ENCODE data around the gene PHLDB1. TPM values are rescaled to one million over a fixed set of nuclear protein-coding genes. Genes with fewer than 3 reads are reported as not detected.

PHLDB1 gene
- total RNA-seq, 6 experiments from 2014 or later, result 5.4 to 11.7 (median 6.3) TPM

DNA sequence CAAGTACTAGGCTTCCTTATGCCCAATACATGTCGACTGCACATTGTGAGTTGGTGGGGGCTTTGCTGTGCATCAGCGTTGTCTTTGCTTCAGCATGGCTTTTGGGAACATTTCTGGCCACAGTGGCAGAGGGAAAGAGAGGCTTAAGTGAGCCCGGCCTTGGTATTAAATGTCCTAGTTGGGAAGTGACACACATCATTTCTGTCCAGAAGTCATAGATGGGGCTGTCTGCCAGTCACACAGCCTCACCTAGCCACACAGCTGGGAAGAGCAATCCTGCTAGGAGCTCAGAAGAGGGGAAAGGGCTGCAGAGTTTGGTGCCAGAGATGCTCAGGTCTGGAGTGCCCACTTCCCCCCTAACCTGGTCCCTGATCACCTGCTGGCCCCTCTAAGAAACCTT, 44.4 kb downstream of the PHLDB1 start:
- 90% methylated on average over 2 of the region's 3 CpGs for WGBS (ENCODE audit: insufficient coverage, low coverage, low lambda C conversion rate, missing lambda C conversion rate)
- Histone ChIP-seq H3K36me3 (no peaks in the 10 kb centered on the region), H3K4me1 (no peaks in the 10 kb centered on the region), H3K27ac (no peak overlapping the region), H3K9me3 (no peaks in the 10 kb centered on the region), H3K27me3 (no peaks in the 10 kb centered on the region), H3K4me3 (no peak overlapping the region)
- intact Hi-C loops (cut with DNase I), result no loop called here
- ATAC-seq, result no peak
- no peak for DNase-seq
- TF ChIP-seq POLR2A (IDR thresholded peaks at IDR 0.05), result no peak
- TF ChIP-seq, protein P1, sequence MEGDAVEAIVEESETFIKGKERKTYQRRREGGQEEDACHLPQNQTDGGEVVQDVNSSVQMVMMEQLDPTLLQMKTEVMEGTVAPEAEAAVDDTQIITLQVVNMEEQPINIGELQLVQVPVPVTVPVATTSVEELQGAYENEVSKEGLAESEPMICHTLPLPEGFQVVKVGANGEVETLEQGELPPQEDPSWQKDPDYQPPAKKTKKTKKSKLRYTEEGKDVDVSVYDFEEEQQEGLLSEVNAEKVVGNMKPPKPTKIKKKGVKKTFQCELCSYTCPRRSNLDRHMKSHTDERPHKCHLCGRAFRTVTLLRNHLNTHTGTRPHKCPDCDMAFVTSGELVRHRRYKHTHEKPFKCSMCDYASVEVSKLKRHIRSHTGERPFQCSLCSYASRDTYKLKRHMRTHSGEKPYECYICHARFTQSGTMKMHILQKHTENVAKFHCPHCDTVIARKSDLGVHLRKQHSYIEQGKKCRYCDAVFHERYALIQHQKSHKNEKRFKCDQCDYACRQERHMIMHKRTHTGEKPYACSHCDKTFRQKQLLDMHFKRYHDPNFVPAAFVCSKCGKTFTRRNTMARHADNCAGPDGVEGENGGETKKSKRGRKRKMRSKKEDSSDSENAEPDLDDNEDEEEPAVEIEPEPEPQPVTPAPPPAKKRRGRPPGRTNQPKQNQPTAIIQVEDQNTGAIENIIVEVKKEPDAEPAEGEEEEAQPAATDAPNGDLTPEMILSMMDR (IDR thresholded peaks at IDR 0.05), result no peak

DNA sequence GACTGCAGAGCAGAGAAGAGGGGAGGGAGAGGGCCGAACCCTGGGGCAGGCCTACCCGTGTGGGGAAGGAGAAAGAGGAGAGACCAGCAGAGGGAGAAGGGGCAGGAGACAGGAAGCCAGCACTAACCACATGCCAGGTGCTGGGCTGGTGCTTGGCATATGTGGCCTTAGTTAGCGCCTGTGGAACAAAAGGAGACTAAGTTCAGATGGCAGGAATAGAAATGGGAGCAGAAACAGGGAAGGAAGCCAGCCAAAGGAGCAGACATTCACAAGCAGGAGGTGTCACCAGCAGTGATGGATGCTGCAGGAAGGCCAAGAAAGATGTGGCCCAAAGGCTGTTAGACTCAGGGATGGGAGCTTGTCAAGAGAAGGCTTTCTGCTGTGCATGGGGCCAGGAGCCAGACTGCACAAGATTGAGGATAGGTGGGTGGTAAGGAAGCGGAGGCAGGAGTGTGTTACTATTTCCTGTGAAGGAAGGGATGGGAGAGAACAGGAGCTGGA, 45.3 kb downstream of the PHLDB1 start:
- no peaks in the 10 kb centered on the region for H3K27me3 ChIP-seq
- no peak overlapping the region for H3K4me3 ChIP-seq
- no peak overlapping the region for H3K27ac ChIP-seq
- TF ChIP-seq, protein P1 (IDR thresholded peaks at IDR 0.05), result no peak
- TF ChIP-seq POLR2A (IDR thresholded peaks at IDR 0.05), result no peak
- 66% methylated on average over 4 of the region's 4 CpGs for WGBS (ENCODE audit: insufficient coverage, low coverage, low lambda C conversion rate, missing lambda C conversion rate)
- DNase-seq, result no peak
- intact Hi-C loops (cut with DNase I), result no loop called here
- no peak for ATAC-seq
- H3K36me3 ChIP-seq, result no peaks in the 10 kb centered on the region
- H3K4me1 ChIP-seq, result no peaks in the 10 kb centered on the region
- no peaks in the 10 kb centered on the region for H3K9me3 ChIP-seq

DNA sequence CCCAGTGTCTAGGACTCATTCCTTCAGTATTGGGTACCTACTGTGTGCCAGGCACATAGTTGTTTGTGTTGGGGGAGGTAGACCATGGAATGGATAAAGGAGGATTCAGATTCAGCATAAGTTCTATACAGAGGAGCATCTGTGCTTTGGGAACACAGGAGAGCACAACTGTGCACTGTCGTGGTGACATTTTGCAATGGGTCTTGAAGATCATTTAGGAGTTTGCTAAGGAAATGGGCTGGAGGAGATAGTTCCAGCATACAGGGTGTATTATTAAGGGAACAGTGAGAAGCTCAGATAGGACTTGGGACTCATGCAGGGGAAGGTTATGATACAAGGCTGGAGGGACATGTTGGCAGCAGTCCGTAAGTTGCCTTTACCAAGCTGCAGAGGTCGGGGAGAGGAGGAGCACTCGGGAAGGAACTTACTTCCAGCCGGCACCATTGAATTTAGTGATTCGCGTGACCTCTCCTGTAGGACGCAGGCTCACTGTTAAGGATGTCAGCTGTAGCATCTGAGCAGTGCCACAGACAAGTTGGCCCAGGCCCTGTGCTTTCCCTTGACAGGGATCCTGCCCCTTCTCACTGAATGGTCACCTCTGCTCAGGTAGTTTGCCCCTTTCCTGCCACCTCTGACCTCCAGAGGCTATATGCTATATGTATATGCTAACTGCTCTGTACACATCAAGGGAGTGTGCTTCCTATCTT, 46.4 kb downstream of the PHLDB1 start:
- intact Hi-C loops (cut with DNase I), result no loop called here
- H3K4me1 ChIP-seq, result no peaks in the 10 kb centered on the region
- DNase-seq (no peak), ATAC-seq (no peak)
- TF ChIP-seq, protein P1 (IDR thresholded peaks at IDR 0.05), result no peak
- H3K27me3 ChIP-seq, result no peaks in the 10 kb centered on the region
- no peak overlapping the region for H3K27ac ChIP-seq
- H3K9me3 ChIP-seq, result no peaks in the 10 kb centered on the region
- no peaks in the 10 kb centered on the region for H3K36me3 ChIP-seq
- no peak overlapping the region for H3K4me3 ChIP-seq
- 67% methylated on average over 1 of the region's 8 CpGs for WGBS (ENCODE audit: insufficient coverage, low coverage, low lambda C conversion rate, missing lambda C conversion rate)

DNA sequence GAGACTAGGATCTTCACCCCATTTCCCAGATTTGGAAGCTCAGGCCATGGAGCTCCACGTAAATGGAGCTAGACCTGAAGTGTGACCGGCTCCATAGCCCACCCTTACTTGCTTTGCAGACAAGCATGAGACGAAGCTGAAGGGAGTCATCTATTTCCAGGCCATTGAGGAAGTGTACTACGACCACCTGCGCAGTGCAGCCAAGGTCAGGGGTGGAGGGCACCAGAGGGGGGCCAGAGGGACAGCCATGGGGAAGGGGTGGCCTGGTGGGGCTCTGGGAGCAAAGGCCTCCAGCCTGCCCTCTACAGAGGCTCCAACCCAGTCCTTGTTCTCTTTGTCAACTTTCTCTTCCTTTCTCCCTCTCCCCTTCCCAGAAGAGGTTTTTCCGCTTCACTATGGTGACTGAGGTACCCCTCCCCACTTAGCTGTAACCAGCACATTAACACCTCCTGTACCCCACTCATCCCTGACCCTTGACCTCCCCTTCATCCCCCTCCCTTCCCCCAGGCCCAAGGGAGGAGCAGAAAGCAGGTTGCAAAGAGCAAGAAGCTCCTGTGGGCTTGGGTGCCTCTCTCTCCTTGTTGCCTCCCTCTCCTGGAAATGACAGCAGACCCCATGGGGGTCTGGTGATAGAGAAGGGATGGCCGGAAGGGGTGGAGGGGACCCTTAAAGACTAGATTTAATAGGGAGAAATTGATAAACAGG, 48.2 kb downstream of the PHLDB1 start:
- Histone ChIP-seq H3K27ac (no peak overlapping the region), H3K9me3 (no peaks in the 10 kb centered on the region), H3K4me1 (peaks cover 0 to 9% (median 0%) of the 10 kb centered on the region in 4 donors), H3K27me3 (no peaks in the 10 kb centered on the region), H3K36me3 (no peaks in the 10 kb centered on the region), H3K4me3 (no peak overlapping the region)
- DNase-seq, result no peak
- no peak for TF ChIP-seq POLR2A (IDR thresholded peaks at IDR 0.05)
- TF ChIP-seq, protein P1 (IDR thresholded peaks at IDR 0.05), result no peak
- ATAC-seq, result no peak
- 93% methylated on average over 3 of the region's 7 CpGs for WGBS (ENCODE audit: insufficient coverage, low coverage, low lambda C conversion rate, missing lambda C conversion rate)
- intact Hi-C loops (cut with DNase I), result no loop called here
